Measurements from ENCODE around the gene EPAS1.

Gene EPAS1

DNA sequence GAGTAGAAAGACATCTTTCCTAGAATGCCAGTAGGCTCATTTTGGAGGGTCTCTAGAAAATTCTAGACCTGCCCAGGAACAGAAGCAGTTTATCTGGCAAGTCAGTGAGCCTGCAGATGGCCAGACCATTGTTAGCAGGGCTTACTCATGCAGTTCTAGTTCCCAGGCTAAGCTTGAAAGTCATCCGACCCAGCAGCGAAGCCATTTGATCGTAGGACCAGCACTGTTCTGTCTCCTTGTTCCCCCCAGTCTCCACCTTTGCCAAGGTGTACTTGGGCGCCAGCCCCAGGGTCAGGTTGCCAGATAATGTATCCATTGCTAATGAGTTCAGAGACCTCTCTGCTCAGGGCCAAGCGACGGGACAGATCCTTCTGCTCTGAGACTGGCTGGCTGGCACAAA lies 70.1 kb downstream of the EPAS1 start:
- no peak for DNase-seq

DNA sequence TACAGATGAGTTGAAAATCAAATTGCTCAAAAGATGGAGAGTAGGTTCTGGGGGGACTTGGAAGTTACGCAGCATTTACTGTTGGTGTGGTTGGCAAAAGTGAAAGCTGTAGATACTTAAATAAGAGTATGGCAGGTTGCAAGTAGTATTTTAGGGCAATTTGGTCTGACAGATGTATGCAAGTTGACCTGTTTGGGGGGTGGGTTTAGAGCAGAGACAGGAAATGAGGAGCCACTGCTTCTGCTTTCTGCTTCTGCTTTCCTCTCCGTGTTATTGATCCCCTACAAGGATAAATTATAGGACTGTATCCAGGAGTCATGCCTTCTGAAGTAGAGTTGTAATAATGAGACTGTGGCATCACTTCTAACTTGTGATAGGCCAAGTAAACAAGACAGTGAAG lies 71.2 kb downstream of the EPAS1 start:
- DNase-seq: no peak

GRCh38 chr2:46369783-46370182 lies 72.6 kb downstream of the EPAS1 start:
- no peak for DNase-seq

DNA sequence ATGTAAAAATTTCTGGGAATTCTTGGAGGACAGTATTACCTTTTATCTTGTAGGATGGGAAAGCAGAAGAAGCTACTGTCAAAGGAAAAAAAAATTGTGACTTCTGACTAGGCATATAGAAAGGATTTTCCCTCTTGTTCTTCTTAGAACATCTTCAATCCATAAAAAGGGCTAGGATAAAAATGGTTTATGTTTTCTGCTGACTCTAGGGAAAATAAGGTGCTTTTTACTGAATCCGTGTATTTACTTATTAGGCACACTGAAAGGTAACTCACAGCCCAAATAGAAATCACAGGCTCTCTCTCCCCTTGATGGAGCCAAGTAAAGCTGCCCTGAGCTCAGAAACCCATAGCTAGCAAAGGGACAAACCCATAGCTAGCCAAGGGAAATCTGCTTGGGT lies 74.6 kb downstream of the EPAS1 start:
- no peak for DNase-seq

DNA sequence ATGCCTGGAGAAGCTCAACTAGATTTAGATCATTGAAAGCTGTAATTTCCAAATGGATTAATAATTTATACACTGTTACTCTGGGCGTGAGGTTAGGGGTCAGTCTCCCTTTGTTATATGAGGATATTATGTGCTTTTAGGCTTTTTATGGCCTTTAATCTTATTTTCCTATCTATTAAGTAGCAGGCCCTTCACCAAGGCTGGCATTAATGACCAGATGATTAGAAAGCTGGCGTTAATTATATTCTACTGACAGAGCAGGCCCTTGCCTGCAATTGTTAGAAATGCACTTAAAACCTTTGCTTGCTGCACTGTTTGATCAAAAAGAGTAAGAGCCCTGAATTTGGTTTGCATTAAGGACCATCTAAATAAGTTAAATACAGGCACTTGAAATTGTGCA lies 75.3 kb downstream of the EPAS1 start:
- DNase-seq: no peak

- no peak for DNase-seq
Measured at GRCh38 chr2:46373238-46373637, 76.0 kb downstream of the EPAS1 start.

DNA sequence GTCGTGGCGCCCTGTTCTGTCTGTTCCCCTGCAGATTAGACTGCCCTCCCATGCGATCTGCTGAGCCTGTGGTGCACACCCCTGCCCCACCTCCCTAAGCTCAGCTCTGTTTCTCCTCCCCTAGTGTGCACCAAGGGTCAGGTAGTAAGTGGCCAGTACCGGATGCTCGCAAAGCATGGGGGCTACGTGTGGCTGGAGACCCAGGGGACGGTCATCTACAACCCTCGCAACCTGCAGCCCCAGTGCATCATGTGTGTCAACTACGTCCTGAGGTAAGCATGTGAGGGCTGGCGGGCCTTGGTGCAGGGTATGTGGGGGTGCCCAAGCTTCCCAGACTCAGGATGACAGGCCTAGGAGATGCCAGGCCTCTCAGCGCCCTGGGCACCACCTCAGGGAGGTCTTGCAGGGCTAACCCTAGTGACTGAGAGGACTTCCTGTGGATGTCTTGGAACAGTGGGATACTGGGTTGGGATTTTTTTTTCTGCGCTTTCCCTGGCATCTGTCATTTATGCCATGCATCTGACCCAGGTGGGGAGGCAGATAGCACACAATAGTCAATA lies 78.4 kb downstream of the EPAS1 start:
- DNase-seq: no peak

GRCh38 chr2:46376586-46376985 lies 79.4 kb downstream of the EPAS1 start:
- no peak for DNase-seq

- no peak for DNase-seq
Measured at GRCh38 chr2:46377101-46377581, 79.9 kb downstream of the EPAS1 start.

GRCh38 chr2:46377666-46378560 lies 80.7 kb downstream of the EPAS1 start:
- DNase-seq: no peak

GRCh38 chr2:46378616-46379015 lies 81.4 kb downstream of the EPAS1 start:
- DNase-seq: no peak

- DNase-seq: no peak
Measured at GRCh38 chr2:46379213-46380037, 82.2 kb downstream of the EPAS1 start.

GRCh38 chr2:46380038-46380940 lies 83.1 kb downstream of the EPAS1 start:
- DNase-seq: no peak

DNA sequence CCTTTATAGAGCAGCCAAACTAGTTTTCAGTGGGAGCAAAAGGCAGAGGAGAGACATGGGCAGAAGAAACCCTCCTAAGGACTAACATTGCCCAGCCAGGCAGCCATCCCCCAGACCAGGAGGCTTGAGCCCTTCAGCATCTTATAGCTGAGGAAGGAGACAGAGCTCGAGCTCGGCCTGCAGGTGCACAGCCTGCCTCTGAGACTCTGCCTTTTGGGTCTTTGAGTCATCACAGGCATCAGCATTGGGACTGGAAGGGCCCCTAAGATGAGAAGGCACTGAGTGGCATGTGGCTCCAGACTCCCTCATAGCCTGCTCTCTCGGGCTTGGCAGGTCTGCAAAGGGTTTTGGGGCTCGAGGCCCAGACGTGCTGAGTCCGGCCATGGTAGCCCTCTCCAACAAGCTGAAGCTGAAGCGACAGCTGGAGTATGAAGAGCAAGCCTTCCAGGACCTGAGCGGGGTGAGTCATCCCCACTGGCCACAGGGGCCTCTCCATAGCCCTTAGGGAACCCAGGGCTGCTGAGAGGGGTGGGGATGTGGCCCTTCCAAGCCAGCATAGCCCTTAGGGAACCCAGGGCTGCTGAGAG lies 84.1 kb downstream of the EPAS1 start:
- DNase-seq: no peak

GRCh38 chr2:46381871-46382270 lies 84.7 kb downstream of the EPAS1 start:
- DNase-seq: no peak

- no peak for DNase-seq
Measured at GRCh38 chr2:46382331-46383112, 85.3 kb downstream of the EPAS1 start.

- no peak for DNase-seq
Measured at GRCh38 chr2:46383113-46383395, 85.8 kb downstream of the EPAS1 start.

DNA sequence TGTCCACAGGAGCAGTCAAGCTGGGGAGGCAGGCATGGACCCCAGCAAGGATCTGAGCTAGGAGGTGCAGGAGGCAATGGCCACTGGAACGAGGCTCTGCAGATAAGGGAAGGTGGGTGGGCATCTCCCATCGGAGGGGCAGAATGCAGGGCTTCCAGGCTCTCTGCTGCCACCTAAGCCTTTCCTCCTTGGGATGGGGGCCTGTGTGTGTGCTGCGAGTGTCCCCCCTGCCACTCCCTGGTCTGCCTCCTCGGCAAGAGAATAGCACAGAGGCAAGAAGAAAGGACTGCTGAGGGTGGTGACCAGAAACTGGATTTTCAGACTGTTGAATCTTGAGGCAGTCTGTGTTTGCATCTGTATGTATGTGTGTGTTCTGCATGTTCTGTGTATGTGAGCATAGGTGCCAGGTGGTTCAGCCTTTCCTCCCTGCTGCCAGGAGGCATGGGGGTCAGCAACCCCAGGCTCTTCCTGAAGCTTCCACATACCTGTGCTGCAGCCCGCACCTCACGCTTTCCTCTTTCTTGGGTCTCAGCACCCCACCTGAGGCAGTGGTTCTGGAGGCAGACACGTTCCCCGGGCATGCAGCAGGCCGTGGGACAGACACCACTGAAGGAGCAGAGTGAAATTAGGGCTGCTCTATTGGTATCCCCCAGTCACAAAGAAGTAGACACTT lies 86.7 kb downstream of the EPAS1 start:
- DNase-seq: no peak

DNA sequence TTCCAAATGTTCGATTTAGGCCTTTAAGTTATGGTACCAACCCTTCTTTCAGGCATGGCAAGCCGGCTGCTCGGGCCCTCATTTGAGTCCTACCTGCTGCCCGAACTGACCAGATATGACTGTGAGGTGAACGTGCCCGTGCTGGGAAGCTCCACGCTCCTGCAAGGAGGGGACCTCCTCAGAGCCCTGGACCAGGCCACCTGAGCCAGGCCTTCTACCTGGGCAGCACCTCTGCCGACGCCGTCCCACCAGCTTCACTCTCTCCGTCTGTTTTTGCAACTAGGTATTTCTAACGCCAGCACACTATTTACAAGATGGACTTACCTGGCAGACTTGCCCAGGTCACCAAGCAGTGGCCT lies 87.2 kb downstream of the EPAS1 start:
- DNase-seq: no peak

DNA sequence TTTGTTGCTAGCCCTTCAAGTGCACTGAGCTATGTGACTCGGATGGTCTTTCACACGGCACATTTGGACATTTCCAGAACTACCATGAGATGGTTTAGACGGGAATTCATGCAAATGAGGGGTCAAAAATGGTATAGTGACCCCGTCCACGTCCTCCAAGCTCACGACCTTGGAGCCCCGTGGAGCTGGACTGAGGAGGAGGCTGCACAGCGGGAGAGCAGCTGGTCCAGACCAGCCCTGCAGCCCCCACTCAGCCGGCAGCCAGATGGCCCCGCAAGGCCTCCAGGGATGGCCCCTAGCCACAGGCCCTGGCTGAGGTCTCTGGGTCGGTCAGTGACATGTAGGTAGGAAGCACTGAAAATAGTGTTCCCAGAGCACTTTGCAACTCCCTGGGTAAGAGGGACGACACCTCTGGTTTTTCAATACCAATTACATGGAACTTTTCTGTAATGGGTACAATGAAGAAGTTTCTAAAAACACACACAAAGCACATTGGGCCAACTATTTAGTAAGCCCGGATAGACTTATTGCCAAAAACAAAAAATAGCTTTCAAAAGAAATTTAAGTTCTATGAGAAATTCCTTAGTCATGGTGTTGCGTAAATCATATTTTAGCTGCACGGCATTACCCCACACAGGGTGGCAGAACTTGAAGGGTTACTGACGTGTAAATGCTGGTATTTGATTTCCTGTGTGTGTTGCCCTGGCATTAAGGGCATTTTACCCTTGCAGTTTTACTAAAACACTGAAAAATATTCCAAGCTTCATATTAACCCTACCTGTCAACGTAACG lies 88.8 kb downstream of the EPAS1 start:
- DNase-seq: no peak

Measured in NCI-H2081 (cell line).